GM12892 (cell line): ENCODE data around the gene RRAS2. TPM values are rescaled to one million over a fixed set of nuclear protein-coding genes. Genes with fewer than 3 reads are reported as not detected.
A peak's percentile ranks its signal among the peaks of the same experiment; 100 is the strongest.
"Not testable (repeated sequence)": the region's sequence is repeated elsewhere in the genome, so short reads cannot be mapped to it uniquely, and the experiment has no call there.

Source experiments
- DNase-seq: peaks from one replicate; pipeline ENCODE4 v3.0.0; 2011; ENCODE audit not compliant: insufficient read length
- FAIRE-seq: peaks from 2 replicates; lab custom pipeline; 2011; peaks lifted over from hg19 to GRCh38; lab: Jason Lieb, UNC
- POLR2A ChIP-seq: IDR thresholded peaks from 2 replicates; pipeline ENCODE4 v1.6.1; 2011; ENCODE audit warnings: low read depth, low read length, control low read depth
- POLR2AphosphoS5 ChIP-seq: IDR thresholded peaks from 2 replicates; pipeline ENCODE4 v1.6.1; 2011; ENCODE audit warnings: low read depth, low read length, control low read depth
- TAF1 ChIP-seq: IDR thresholded peaks from 2 replicates; pipeline ENCODE4 v1.6.1; 2011; ENCODE audit warnings: low read depth, mild to moderate bottlenecking, control low read depth, low read length, borderline replicate concordance
- polyA plus RNA-seq: library from polyadenylated mRNA; unstranded; fragments of >200 nt; gene quantifications from one replicate; pipeline ENCODE4 v1.2.1, GENCODE V29; 2012; ENCODE audit warnings: missing spikeins, inconsistent platforms; ENCODE audit not compliant: missing spikeins

The RRAS2 gene
- polyA plus RNA-seq, result 38.0 TPM

GRCh38 chr11:14358729-14359439, at the start of gene RRAS2:
Gene RRAS2 (minus strand): TSS chr11:14359183. CDS start chr11:14358870, 313 bp downstream.
- FAIRE-seq, result peak; percentile 83
- DNase-seq, result peak; percentile 75
- no peak for TF ChIP-seq TAF1
- TF ChIP-seq POLR2A, result peak; percentile 85
- TF ChIP-seq POLR2AphosphoS5, result 0 out of 2 replicates have a peak, but pooled peaks have one; percentile 56

- DNase-seq, result no peak
- TF ChIP-seq POLR2AphosphoS5 (no peak), POLR2A (no peak), TAF1 (no peak)
- no peak for FAIRE-seq
These were observed 49.6 kb upstream of the RRAS2 start for GRCh38 chr11:14408612-14409011.

DNA sequence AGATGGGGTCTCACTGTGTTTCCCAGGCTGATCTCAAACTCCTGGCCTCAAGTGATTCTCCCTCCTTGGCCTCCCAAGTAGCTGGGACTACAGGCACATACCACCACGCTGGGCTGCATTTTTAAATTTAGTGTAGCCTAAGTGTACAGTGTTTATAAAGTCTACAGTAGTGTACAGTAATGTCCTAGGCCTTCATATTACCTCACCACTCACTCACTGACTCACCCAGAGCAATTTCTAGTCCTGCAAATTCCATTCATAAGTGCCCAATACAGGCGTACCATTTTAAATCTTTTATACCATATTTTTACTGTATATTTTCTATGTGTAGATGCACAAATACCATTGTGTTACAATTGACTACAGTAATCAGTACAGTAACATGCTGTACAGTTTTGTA, 47.1 kb upstream of the RRAS2 start:
- DNase-seq, FAIRE-seq: not testable (repeated sequence)

GRCh38 chr11:14403528-14403927, 44.5 kb upstream of the RRAS2 start:
- not testable (repeated sequence) for DNase-seq, FAIRE-seq

- TF ChIP-seq TAF1 (no peak), POLR2A (no peak), POLR2AphosphoS5 (no peak)
These were observed 40.1 kb upstream of the RRAS2 start for GRCh38 chr11:14399087-14399486.

GRCh38 chr11:14396273-14396672, 37.3 kb upstream of the RRAS2 start:
- no peak for DNase-seq
- no peak for FAIRE-seq
- TF ChIP-seq POLR2A, result no peak
- no peak for TF ChIP-seq POLR2AphosphoS5
- no peak for TF ChIP-seq TAF1

More at GRCh38 chr11:14399087-14399486, 40.1 kb upstream of the RRAS2 start:
- no peak for DNase-seq
- FAIRE-seq, result no peak

DNA sequence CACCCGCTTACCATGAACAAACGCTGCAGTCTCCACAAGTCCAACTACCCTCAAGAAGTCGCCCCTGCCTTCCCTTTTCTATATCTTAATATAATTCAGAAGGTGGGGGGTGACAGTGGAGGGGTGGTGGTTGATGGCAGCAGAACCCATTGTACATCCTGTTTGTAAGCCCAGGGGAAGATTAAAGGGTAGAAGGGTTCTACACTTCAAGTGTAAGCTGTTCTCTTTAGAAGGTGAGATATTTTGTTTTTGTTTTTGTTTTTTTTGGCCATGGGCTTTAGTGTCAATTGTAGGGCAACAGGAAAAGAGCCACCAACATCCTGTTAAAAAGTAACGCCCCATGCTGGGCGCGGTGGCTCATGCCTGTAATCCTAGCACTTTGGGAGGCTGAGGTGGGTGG, 34.9 kb upstream of the RRAS2 start:
- FAIRE-seq (no peak), DNase-seq (no peak)
- no peak for TF ChIP-seq POLR2A
- no peak for TF ChIP-seq POLR2AphosphoS5
- TF ChIP-seq TAF1, result no peak

DNA sequence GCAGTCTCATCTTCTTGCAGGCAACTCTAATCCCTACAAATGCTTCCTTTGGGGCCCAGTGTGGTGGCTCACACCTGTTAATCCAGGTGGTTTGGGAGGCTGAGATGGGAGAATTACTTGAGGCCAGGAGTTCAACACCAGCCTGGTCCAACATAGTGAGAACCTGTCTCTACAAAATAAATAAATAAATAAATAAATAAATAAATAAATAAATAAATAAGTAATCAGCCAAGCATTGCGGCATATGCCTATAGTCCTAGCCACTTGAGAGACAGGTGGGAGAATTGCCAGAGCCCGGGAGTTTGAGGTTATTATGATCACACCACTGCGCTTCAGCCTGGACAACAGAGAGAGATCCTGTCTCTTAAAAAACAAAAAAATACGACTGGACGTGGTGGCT, 34.1 kb upstream of the RRAS2 start:
- DNase-seq (no peak), FAIRE-seq (no peak)
- TF ChIP-seq TAF1, result no peak
- TF ChIP-seq POLR2AphosphoS5, result no peak
- no peak for TF ChIP-seq POLR2A

DNA sequence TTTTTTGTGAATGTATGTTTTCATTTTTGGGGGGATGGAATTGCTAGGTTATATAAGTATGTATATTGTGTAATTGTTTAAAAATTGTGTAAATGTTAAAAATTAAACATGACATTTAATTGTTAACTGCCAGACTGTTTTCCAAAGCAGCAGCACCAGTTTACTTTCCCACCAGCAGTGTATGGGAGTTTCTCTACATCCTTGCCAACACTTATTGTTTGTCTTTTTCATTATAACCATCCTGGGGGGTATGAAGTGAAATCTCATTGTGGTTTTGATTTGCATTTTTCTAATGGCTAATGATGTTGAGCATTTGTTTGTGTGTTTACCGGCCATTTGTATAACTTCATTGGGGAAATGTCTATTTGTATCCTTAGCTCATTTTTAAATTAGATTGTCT, 31.7 kb upstream of the RRAS2 start:
- DNase-seq, result no peak
- no peak for FAIRE-seq
- TF ChIP-seq POLR2AphosphoS5, result no peak

DNA sequence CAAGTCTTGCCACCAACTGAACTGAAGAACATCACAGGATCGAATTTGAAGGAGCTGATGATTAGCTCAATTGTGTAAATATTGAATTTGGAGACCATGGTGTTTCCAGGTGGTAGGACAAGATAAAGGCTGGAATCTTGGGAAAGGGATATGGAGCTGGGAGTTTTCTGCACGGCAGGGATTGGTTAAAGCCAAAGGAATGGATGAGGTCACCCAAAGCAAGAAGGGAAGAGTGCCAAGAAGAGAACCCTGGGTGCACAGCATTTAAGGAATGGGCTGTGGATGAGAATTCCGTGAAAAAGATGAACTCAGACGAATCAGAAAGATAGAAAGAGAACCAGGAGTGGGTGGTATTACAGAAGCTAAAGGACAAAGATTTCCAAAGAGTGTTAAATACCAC, 29.4 kb upstream of the RRAS2 start:
- DNase-seq, result no peak
- no peak for TF ChIP-seq TAF1
- peak; percentile 21 for FAIRE-seq

DNA sequence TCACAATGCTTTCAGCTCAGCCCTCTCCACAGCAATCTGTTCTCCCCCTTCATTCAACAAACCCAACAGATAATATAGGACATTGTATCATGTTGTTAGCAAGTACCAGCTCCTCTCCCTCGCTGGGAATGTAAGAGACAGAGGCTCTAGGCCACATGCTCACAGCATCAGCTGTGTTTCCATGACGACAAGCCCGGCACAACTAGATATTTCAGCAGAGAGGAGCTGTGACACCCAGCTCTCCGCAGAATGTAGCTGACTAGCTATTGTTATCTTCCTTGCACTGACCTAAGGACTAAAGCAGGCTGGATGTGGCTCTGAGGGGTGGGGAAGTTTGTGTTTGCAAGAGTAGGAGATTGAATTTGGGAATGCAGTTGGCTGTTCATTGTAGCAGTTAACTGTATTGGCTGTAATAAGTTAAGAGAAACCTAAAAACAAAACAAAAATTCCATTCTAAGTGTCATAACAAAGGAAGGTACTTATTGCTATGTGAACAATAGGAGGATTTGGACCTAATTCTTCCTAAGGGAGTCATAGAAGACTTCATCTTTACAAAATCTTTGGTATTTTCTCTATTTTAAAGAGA, 28.0 kb upstream of the RRAS2 start:
- TF ChIP-seq POLR2AphosphoS5 (no peak), POLR2A (no peak)
- DNase-seq (no peak), FAIRE-seq (no peak)

DNA sequence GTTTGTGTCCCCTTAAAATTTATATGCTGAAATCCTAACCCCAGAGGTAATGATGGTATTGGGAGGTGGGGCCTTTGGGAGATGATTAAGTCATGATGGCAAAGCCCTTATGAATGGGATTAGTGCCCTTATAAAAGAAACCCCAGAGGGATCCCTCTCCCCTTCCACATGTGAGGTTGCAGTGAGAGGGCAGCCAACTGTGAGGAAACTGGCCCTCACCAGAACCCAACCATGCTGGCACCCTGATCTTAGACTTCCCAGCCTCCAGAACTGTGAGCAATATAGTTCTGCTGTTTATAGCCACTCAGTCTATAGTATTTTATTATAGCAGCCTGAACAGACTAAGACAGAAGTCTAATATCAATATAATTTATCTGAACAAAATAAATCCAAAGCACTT, 27.1 kb upstream of the RRAS2 start:
- FAIRE-seq, result no peak
- no peak for DNase-seq
- TF ChIP-seq POLR2A, result no peak
- TF ChIP-seq TAF1, result no peak
- no peak for TF ChIP-seq POLR2AphosphoS5

DNA sequence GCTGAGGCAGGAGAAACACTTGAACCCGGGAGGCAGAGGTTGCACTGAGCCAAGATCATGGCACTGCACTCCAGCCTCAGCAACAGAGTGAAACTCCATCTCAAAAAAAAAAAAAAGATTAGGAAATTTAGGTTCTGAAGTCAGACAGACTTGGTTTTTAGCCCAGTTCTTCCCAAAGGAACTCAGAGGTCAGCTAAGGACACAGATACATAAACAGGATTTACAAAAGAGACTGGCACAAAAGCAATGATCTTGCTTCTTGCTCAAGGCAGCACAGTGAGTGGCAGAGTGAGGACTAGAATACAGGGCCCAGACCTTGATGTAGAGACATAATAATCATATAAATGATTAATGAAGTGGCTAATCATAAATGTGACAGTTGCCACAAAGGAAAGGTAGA, 25.4 kb upstream of the RRAS2 start:
- FAIRE-seq (no peak), DNase-seq (no peak)
- no peak for TF ChIP-seq TAF1
- no peak for TF ChIP-seq POLR2AphosphoS5
- TF ChIP-seq POLR2A, result no peak
